Heart left ventricle (tissue), 13 donors: ENCODE measurements around the gene ASB18.

Source experiments
- POLR2A ChIP-seq, 2 donors: fragments of 450-650 bp; IDR thresholded peaks; one replicate each; pipeline ENCODE4 v1.6.1; 2017; ENCODE audit warnings: antibody characterized with exemption in 2 of 2, mild to moderate bottlenecking in 2 of 2, moderate library complexity in 2 of 2
- TF ChIP-seq, protein P1 (sequence below), 12 donors: fragments of 200-600 bp; sonication (generic) in 4 of 12; IDR thresholded peaks; one replicate each; pipeline versions ENCODE4 v1.5.0 to v1.8.0; 2018 to 2022; ENCODE audit warnings: antibody characterized with exemption in 12 of 12, mild to moderate bottlenecking in 5 of 12
- donor health status: ischemic (EF 13 %, LVEDD 7.1; RV severe dilation, severe dysfunction).
- donor health status: DM: no; HTN: yes; CAD: no.
- donor health status: DM: no; HTN: no; CAD: no.
- donor health status: ischemic (EF 25% LVEDD 6.9; RV normal size, moderate dysfunction).
- donor health status: ischemic (EF 25% LVEDD 5.7; RV mildly dilated, moderate dysfunction).
- donor health status: ischemic (EF 35%, LVEDD 5.7; RV mildly dilated, moderate dysfunction).
- donor health status: nonischemic (EF 11% LVEDD 7.7; RV severe dilation, severe dysfunction).
- donor health status: DM: yes; HTN: yes; CAD: no.
- donor health status: PGD.
- donor health status: ischemic (EF 29% LVEDD 5.4; RV normal size, mild dysfunction).
- donor health status: nonischemic (EF 23%, LVEDD 6.1; RV moderate dilation, normal function).

GRCh38 chr2:236289766-236290462 is 25.7 kb upstream of the ASB18 start:
- no peak for TF ChIP-seq POLR2A (IDR thresholded peaks at IDR 0.05)
- TF ChIP-seq, protein P1, sequence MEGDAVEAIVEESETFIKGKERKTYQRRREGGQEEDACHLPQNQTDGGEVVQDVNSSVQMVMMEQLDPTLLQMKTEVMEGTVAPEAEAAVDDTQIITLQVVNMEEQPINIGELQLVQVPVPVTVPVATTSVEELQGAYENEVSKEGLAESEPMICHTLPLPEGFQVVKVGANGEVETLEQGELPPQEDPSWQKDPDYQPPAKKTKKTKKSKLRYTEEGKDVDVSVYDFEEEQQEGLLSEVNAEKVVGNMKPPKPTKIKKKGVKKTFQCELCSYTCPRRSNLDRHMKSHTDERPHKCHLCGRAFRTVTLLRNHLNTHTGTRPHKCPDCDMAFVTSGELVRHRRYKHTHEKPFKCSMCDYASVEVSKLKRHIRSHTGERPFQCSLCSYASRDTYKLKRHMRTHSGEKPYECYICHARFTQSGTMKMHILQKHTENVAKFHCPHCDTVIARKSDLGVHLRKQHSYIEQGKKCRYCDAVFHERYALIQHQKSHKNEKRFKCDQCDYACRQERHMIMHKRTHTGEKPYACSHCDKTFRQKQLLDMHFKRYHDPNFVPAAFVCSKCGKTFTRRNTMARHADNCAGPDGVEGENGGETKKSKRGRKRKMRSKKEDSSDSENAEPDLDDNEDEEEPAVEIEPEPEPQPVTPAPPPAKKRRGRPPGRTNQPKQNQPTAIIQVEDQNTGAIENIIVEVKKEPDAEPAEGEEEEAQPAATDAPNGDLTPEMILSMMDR (IDR thresholded peaks at IDR 0.05): no peak
